Chondrocyte (in vitro differentiated cells): ENCODE results near the gene SUPT7L. TPM values are rescaled to one million over a fixed set of nuclear protein-coding genes. Genes with fewer than 3 reads are reported as not detected.
A peak's percentile ranks its signal among the peaks of the same experiment; 100 is the strongest.

Experiments
- DNase-seq: peaks from one replicate; pipeline ENCODE4 v3.0.0; 2021; ENCODE audit warnings: mixed read lengths, low spot score
- H3K27ac Mint-ChIP-seq: one replicate; pipeline ENCODE4 v1.8.0; 2021; ENCODE audit warnings: mild to moderate bottlenecking, moderate library complexity, mixed read lengths; ENCODE audit not compliant: unreplicated experiment
- H3K27me3 Mint-ChIP-seq: 2 replicates; pipeline ENCODE4 v1.8.0; 2021; ENCODE audit warnings: low read depth, mixed read lengths
- H3K36me3 Mint-ChIP-seq: 2 replicates; pipeline ENCODE4 v1.8.0; 2021; ENCODE audit warnings: low read depth, mixed read lengths
- H3K4me1 Mint-ChIP-seq: 2 replicates; pipeline ENCODE4 v1.8.0; 2021; ENCODE audit warnings: low read depth, mild to moderate bottlenecking, mixed read lengths
- H3K4me3 Mint-ChIP-seq: one replicate; pipeline ENCODE4 v1.8.0; 2021; ENCODE audit warnings: mild to moderate bottlenecking, moderate library complexity, mixed read lengths; ENCODE audit not compliant: unreplicated experiment
- H3K9me3 Mint-ChIP-seq: 2 replicates; pipeline ENCODE4 v1.8.0; 2021; ENCODE audit warnings: low read depth, mixed read lengths
- long read RNA-seq: library from polyadenylated mRNA; stranded (forward); transcript quantifications from one replicate; pipeline ENCODE4 v2.0.0, GENCODE V29; 2021
- total RNA-seq: library from RNA; stranded (reverse); gene quantifications from 3 replicates; pipeline ENCODE4 v1.2.1, GENCODE V29; 2021
- TF ChIP-seq, protein P1 (sequence below): fragments of 200-600 bp; sonication (generic); IDR thresholded peaks from 2 replicates; pipeline ENCODE4 v1.5.0; 2021; ENCODE audit warnings: antibody characterized with exemption, mild to moderate bottlenecking, moderate library complexity

The SUPT7L gene, protein sequence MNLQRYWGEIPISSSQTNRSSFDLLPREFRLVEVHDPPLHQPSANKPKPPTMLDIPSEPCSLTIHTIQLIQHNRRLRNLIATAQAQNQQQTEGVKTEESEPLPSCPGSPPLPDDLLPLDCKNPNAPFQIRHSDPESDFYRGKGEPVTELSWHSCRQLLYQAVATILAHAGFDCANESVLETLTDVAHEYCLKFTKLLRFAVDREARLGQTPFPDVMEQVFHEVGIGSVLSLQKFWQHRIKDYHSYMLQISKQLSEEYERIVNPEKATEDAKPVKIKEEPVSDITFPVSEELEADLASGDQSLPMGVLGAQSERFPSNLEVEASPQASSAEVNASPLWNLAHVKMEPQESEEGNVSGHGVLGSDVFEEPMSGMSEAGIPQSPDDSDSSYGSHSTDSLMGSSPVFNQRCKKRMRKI
- total RNA-seq: 29.1 to 37.1 TPM (median 30.7 TPM) in 3 replicates
- long read RNA-seq, full-length matches to known transcripts: 59 of 80 reads
- long read RNA-seq, partial matches to known transcripts: 4 of 80 reads
- long read RNA-seq, other reads (novel, unspliced or antisense): 17 of 80 reads

DNA sequence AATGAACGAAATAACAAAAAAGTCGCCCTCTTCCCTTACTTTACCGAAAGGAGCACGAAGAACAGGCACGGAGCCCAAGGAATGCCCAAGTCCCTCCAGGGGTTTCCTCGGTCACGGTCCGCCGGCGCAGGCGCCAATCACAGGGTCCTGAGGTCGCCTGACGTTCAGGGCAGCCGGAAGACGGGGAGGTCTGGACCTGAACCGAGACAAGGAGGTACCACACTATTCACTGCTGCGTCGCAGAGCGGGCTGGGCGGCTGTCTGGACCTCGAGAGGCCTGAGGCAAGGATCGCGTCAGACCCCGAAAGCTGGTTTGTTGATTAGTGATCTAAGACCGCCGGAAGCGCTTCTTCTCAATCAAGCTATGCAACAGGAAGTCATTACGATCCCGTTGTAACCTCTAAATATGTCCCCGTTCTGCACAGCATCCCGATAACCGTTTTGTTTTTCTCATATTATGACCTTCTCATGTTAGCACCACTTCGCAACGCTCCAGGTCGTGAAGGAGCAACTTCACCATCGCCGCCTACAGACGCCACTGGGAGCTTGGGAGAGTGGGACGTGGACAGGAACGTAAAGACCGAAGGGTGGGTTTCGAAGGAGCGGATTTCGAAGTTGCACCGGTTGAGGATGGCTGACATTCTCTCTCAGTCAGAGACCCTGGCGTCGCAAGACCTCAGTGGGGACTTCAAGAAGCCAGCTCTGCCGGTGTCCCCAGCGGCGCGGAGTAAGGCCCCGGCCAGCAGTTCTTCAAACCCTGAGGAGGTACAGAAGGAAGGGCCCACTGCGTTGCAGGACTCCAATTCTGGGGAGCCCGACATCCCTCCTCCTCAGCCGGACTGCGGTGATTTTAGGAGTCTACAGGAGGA is at the start of gene SUPT7L, which contains the start of gene SLC4A1AP:
Gene SUPT7L (minus strand): TSS at position 330 of the 869 bp plus-strand sequence. CDS start 1,422 bp downstream, outside the sequence.
Gene SLC4A1AP (plus strand): TSS at position 605 of the 869 bp plus-strand sequence. CDS start 26 bp downstream, at position 631.
- H3K4me3 Mint-ChIP-seq: peak within 1 kb of the TSS; percentile 88
- peaks cover 20% of the 10 kb centered on the region for H3K36me3 Mint-ChIP-seq
- H3K27ac Mint-ChIP-seq: peak within 1 kb of the TSS; percentile 100
- H3K9me3 Mint-ChIP-seq: no peaks in the 10 kb centered on the region
- no peaks in the 10 kb centered on the region for H3K27me3 Mint-ChIP-seq
- TF ChIP-seq, protein P1, sequence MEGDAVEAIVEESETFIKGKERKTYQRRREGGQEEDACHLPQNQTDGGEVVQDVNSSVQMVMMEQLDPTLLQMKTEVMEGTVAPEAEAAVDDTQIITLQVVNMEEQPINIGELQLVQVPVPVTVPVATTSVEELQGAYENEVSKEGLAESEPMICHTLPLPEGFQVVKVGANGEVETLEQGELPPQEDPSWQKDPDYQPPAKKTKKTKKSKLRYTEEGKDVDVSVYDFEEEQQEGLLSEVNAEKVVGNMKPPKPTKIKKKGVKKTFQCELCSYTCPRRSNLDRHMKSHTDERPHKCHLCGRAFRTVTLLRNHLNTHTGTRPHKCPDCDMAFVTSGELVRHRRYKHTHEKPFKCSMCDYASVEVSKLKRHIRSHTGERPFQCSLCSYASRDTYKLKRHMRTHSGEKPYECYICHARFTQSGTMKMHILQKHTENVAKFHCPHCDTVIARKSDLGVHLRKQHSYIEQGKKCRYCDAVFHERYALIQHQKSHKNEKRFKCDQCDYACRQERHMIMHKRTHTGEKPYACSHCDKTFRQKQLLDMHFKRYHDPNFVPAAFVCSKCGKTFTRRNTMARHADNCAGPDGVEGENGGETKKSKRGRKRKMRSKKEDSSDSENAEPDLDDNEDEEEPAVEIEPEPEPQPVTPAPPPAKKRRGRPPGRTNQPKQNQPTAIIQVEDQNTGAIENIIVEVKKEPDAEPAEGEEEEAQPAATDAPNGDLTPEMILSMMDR: no peak
- no peak for DNase-seq
- H3K4me1 Mint-ChIP-seq: peaks cover 44% of the 10 kb centered on the region

DNA sequence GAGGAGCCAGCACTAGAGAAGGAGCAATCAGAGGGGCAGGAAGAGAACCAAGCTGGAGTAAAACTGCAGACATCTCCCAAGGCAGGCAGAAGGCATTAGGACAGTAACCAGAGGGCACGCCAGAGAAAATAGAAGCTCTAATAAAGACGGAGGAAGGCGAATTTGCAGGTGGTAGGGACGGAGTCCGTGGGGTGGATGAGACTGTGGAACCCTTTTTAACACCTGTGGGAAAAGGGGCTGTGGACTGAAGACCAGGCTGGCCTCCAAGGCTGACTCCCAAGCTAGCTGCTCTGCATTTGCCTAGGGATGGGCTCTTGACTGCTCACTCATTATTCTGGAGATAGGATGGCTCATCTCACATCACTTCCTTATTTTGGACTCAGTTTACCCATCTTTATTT is 49.8 kb upstream of the SUPT7L start:
- H3K4me1 Mint-ChIP-seq: peaks cover 33% of the 10 kb centered on the region
- no peaks in the 10 kb centered on the region for H3K9me3 Mint-ChIP-seq
- no peak overlapping the region for H3K4me3 Mint-ChIP-seq
- H3K27me3 Mint-ChIP-seq: no peaks in the 10 kb centered on the region
- no peak overlapping the region for H3K27ac Mint-ChIP-seq
- no peak for DNase-seq
- TF ChIP-seq, protein P1: no peak
- H3K36me3 Mint-ChIP-seq: no peaks in the 10 kb centered on the region

DNA sequence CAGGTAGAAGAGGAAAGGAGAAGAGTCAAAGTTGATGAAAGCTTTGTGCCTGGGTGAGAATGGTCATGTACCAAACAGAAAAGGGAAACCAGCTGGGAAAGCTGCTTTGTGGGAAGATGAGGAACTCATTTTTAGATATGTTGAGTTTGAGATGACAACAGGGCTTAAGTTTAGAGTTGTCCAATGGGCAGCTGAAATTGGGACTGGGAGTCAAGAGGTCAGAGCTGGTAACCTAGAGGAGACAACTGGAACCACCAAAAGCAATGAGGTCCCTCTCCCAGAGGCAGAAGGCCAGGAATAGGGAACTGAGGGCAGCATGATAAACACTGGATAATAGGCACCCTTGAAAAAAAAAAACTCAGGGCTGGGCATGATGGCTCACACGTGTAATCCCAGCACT is 49.1 kb upstream of the SUPT7L start:
- TF ChIP-seq, protein P1: no peak
- Mint-ChIP-seq H3K27me3 (no peaks in the 10 kb centered on the region), H3K4me1 (peaks cover 40% of the 10 kb centered on the region), H3K4me3 (no peak overlapping the region), H3K9me3 (no peaks in the 10 kb centered on the region), H3K36me3 (no peaks in the 10 kb centered on the region), H3K27ac (no peak overlapping the region)
- DNase-seq: no peak

DNA sequence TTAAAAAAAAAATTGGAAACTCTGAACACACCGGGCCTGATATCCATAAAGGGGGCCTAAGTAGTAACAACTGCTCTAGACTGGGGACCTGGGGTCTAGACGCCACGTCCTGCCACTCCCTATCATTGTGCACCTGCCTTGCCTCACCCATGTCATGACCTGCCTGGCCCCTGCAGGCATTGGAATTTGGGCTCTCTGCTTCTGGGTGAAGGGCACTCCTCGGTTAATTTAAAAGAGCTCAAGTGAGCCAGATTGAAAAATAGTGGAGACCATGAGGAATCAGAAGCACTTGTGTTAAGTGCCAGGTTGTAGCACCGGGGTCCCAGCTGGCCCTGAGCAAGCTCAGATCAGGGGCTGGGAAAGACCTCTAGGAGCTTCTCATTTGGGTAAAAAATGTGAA is 48.4 kb upstream of the SUPT7L start:
- Mint-ChIP-seq H3K36me3 (no peaks in the 10 kb centered on the region), H3K27ac (no peak overlapping the region), H3K9me3 (no peaks in the 10 kb centered on the region), H3K27me3 (no peaks in the 10 kb centered on the region), H3K4me3 (no peak overlapping the region), H3K4me1 (peaks cover 43% of the 10 kb centered on the region)
- TF ChIP-seq, protein P1: no peak
- DNase-seq: no peak
